SH-SY5Y (cell line): ENCODE data around the gene DENND10.

Experiments used
- GATA2 ChIP-seq: IDR thresholded peaks from 2 replicates; pipeline ENCODE4 v1.6.1; 2011; ENCODE audit warnings: mild to moderate bottlenecking, low read depth, low read length
- GATA3 ChIP-seq: IDR thresholded peaks from 2 replicates; pipeline ENCODE4 v1.6.1; 2011; ENCODE audit warnings: low read depth, mild to moderate bottlenecking, low read length, moderate library complexity

- no peak for TF ChIP-seq GATA3
- no peak for TF ChIP-seq GATA2
Observed at GRCh38 chr10:119135513-119135881, 31.6 kb downstream of the DENND10 start.
